GM23338 (cell line): Measurements from ENCODE around the gene AP2A2. TPM values are rescaled to one million over a fixed set of nuclear protein-coding genes. Genes with fewer than 3 reads are reported as not detected.
A peak's percentile ranks its signal among the peaks of the same experiment; 100 is the strongest.

Experiments
- ATAC-seq: fragments of 200-7000 bp; cut with Tn5 transposase; 3 replicates; pipeline ENCODE4 v1.9.1; 2020
- DNase-seq: peaks from one replicate; pipeline ENCODE4 v3.0.0-alpha.2; 2015; ENCODE audit warnings: low spot score
- H2AFZ ChIP-seq: fragments of 200-600 bp; sonication (generic); 2 replicates; pipeline ENCODE4 v1.8.0; 2016; ENCODE audit warnings: antibody characterized with exemption, mild to moderate bottlenecking, moderate library complexity
- H3F3A ChIP-seq: fragments of 200-600 bp; sonication (generic); replicated peaks from 2 replicates; pipeline ENCODE4 v1.8.0; 2017; ENCODE audit warnings: antibody characterized with exemption, mixed run types, low read depth
- H3K27ac ChIP-seq: fragments of 200-600 bp; sonication (generic); 2 replicates; pipeline ENCODE4 v1.6.1; 2016; ENCODE audit warnings: low read depth
- H3K27me3 ChIP-seq: fragments of 200-600 bp; sonication (generic); 2 replicates; pipeline ENCODE4 v1.8.0; 2016; ENCODE audit warnings: mild to moderate bottlenecking, mixed run types, moderate library complexity; ENCODE audit not compliant: insufficient read depth
- H3K36me3 ChIP-seq: fragments of 200-600 bp; sonication (generic); 2 replicates; pipeline ENCODE4 v1.8.0; 2016; ENCODE audit warnings: mild to moderate bottlenecking; ENCODE audit not compliant: insufficient read depth
- H3K4me1 ChIP-seq: fragments of 200-600 bp; sonication (generic); 2 replicates; pipeline ENCODE4 v1.8.0; 2016; ENCODE audit warnings: mild to moderate bottlenecking, moderate library complexity; ENCODE audit not compliant: insufficient read depth
- H3K4me2 ChIP-seq: fragments of 200-600 bp; sonication (generic); 2 replicates; pipeline ENCODE4 v1.7.1; 2017; ENCODE audit warnings: mixed run types
- H3K4me3 ChIP-seq: fragments of 200-600 bp; sonication (generic); 2 replicates; pipeline ENCODE4 v1.6.1; 2016; ENCODE audit warnings: mixed run types
- H3K79me2 ChIP-seq: fragments of 200-600 bp; sonication (generic); replicated peaks from 2 replicates; pipeline ENCODE4 v1.8.0; 2017; ENCODE audit warnings: mild to moderate bottlenecking; ENCODE audit not compliant: insufficient read depth
- H3K9me2 ChIP-seq: fragments of 200-600 bp; sonication (generic); 2 replicates; pipeline ENCODE4 v1.8.0; 2017; ENCODE audit not compliant: insufficient read depth
- H4K20me1 ChIP-seq: fragments of 200-600 bp; sonication (generic); replicated peaks from 2 replicates; pipeline ENCODE4 v1.8.0; 2017; ENCODE audit warnings: mild to moderate bottlenecking; ENCODE audit not compliant: insufficient read depth
- H3K27ac Mint-ChIP-seq: 2 replicates; pipeline ENCODE4 v1.8.0; 2020; ENCODE audit warnings: inconsistent platforms, mild to moderate bottlenecking, moderate library complexity, mixed read lengths
- H3K27me3 Mint-ChIP-seq: 3 replicates; pipeline ENCODE4 v1.8.0; 2022; ENCODE audit warnings: low read depth, mild to moderate bottlenecking, moderate library complexity, mixed read lengths, inconsistent platforms; ENCODE audit not compliant: insufficient read depth, poor library complexity
- H3K36me3 Mint-ChIP-seq: 3 replicates; pipeline ENCODE4 v1.8.0; 2021; ENCODE audit warnings: low read depth, mild to moderate bottlenecking, inconsistent platforms, moderate library complexity, mixed read lengths
- H3K4me1 Mint-ChIP-seq: 3 replicates; pipeline ENCODE4 v1.8.0; 2020; ENCODE audit warnings: mild to moderate bottlenecking, inconsistent platforms, mixed read lengths
- H3K4me3 Mint-ChIP-seq: 3 replicates; pipeline ENCODE4 v1.8.0; 2021; ENCODE audit warnings: moderate library complexity, mild to moderate bottlenecking, inconsistent platforms, mixed read lengths
- H3K9me3 Mint-ChIP-seq: 3 replicates; pipeline ENCODE4 v1.8.0; 2020; ENCODE audit warnings: moderate library complexity, mild to moderate bottlenecking, inconsistent platforms, mixed read lengths
- CREB1 ChIP-seq: fragments of 250-450 bp; sonication (Bioruptor Pico); IDR thresholded peaks from 2 replicates; pipeline ENCODE4 v1.5.0; 2020; ENCODE audit warnings: low read depth, mild to moderate bottlenecking, moderate library complexity
- EZH2 ChIP-seq: fragments of 200-600 bp; sonication (generic); IDR thresholded peaks from one replicate; pipeline ENCODE4 v1.8.0; 2017; ENCODE audit warnings: antibody characterized with exemption, mild to moderate bottlenecking, low read depth; ENCODE audit not compliant: unreplicated experiment
- POLR2AphosphoS5 ChIP-seq: IDR thresholded peaks from 2 replicates; pipeline ENCODE4 v1.6.1; 2016; ENCODE audit warnings: antibody characterized with exemption, low read depth
- long read RNA-seq: library from polyadenylated mRNA; unstranded; transcript quantifications from one replicate; pipeline ENCODE4 v2.0.0, GENCODE V29; 2020; ENCODE audit not compliant: unreplicated experiment
- polyA plus RNA-seq: library from polyadenylated mRNA; unstranded; fragments of >200 nt; fragmentation: Nextera tagmentation; extraction: Ambion mirVana; gene quantifications from 2 replicates; pipeline ENCODE4 v1.2.1, GENCODE V29; 2016
- total RNA-seq: library from RNA; depleted of rRNA; stranded (reverse); fragments of >200 nt; shearing (Covaris generic); gene quantifications from 2 replicates; pipeline ENCODE4 v1.2.3, GENCODE V29; 2014; rRNA removed
- TF ChIP-seq, protein P1 (sequence below): fragments of 250-450 bp; sonication (Bioruptor Pico); IDR thresholded peaks from 2 replicates; pipeline ENCODE4 v1.5.0; 2020; ENCODE audit warnings: mild to moderate bottlenecking, moderate library complexity
- TF ChIP-seq, protein P2 (sequence below), 2 experiments: fragments of 200-600 bp in 1 of 2; sonication (generic) in 1 of 2; conservative IDR thresholded peaks; 2 replicates each; pipeline versions ENCODE4 v1.5.1 to v1.6.1; 2016 to 2017; ENCODE audit warnings: antibody characterized with exemption in 2 of 2, low read depth in 2 of 2, mild to moderate bottlenecking in 2 of 2, moderate library complexity in 1 of 2

AP2A2 gene
- total RNA-seq (36.4 and 47.5 TPM in 2 replicates), polyA plus RNA-seq (23.7 and 28.4 TPM in 2 replicates)
- long read RNA-seq, partial matches to known transcripts: 2 of 2 reads
- long read RNA-seq, other reads (novel, unspliced or antisense): 0 of 2 reads

DNA sequence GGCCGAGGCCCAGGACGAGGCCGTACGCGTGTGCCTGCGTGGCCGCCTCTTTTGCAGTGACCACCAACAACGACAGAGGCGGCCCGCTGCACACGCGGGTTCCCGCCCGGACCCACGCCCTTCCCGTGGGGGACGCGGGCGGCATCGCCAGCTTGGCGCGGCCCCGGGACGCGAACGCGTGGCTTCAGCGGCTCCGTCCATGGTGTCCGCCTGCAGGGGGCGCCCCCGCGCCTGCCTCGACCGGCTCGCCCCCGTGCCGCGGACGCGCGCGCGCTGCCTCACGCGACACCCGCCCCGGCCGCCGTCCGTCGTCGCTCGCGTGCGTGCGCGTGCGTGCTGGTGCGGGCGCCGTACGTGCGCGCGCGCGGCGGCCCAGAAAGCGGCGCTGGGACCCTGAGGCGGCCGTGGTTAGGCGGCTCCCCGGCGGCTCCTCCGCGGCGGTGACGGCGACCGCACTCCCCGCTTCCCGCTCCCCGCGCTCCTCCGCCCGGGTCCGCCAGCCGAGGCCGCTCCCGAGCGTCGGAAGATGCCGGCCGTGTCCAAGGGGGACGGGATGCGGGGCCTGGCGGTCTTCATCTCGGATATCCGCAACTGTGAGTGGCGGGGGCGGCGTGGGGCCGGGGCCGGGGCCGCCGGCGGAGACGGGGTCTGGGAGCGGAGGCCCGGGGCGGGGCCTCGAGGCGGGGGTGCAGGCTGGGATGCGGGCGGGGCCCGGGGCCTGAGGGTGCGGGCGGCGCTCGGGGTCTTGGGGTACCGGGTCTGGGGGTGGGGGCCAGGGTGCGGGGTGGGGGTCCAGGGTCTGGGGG lies at the start of gene AP2A2:
AP2A2 (plus strand) TSS at position 375 of the 806 bp plus-strand sequence; CDS start at position 527, 152 bp downstream.
- H3K27ac ChIP-seq: no peak within 1 kb of the TSS

More for the DNA sequence above, at the start of gene AP2A2:
- H3K4me3 Mint-ChIP-seq: peak within 1 kb of the TSS; percentile 91
- ATAC-seq (peak; percentile 70), DNase-seq (peak; percentile 96)
- peaks cover 12% of the 10 kb centered on the region for H3K36me3 Mint-ChIP-seq
- H4K20me1 ChIP-seq: peaks cover 16% of the 10 kb centered on the region; the same call in 1 of the 2 replicates
- no peaks in the 10 kb centered on the region for H3K9me2 ChIP-seq
- H3K4me1 Mint-ChIP-seq: peaks cover 9% of the 10 kb centered on the region
- H3K4me1 ChIP-seq: peaks cover 5% of the 10 kb centered on the region; the same call in 1 of the 2 replicates
- H3K79me2 ChIP-seq: peaks cover 45% of the 10 kb centered on the region
- peak within 1 kb of the TSS; percentile 93 for H3K4me2 ChIP-seq
- H2AFZ ChIP-seq: peak within 1 kb of the TSS; percentile 28; the same call in 1 of the 2 replicates
- H3K27me3 Mint-ChIP-seq: peaks cover 6% of the 10 kb centered on the region
- H3K36me3 ChIP-seq: no peaks in the 10 kb centered on the region
- H3K27me3 ChIP-seq: no peaks in the 10 kb centered on the region
- no peaks in the 10 kb centered on the region for H3K9me3 Mint-ChIP-seq
- H3K4me3 ChIP-seq: peak within 1 kb of the TSS; percentile 87
- TF ChIP-seq CREB1 (CRISPR knock-in tag): peak; percentile 42; the same call in 1 of the 2 replicates
- no peak for TF ChIP-seq EZH2
- TF ChIP-seq, protein P1, sequence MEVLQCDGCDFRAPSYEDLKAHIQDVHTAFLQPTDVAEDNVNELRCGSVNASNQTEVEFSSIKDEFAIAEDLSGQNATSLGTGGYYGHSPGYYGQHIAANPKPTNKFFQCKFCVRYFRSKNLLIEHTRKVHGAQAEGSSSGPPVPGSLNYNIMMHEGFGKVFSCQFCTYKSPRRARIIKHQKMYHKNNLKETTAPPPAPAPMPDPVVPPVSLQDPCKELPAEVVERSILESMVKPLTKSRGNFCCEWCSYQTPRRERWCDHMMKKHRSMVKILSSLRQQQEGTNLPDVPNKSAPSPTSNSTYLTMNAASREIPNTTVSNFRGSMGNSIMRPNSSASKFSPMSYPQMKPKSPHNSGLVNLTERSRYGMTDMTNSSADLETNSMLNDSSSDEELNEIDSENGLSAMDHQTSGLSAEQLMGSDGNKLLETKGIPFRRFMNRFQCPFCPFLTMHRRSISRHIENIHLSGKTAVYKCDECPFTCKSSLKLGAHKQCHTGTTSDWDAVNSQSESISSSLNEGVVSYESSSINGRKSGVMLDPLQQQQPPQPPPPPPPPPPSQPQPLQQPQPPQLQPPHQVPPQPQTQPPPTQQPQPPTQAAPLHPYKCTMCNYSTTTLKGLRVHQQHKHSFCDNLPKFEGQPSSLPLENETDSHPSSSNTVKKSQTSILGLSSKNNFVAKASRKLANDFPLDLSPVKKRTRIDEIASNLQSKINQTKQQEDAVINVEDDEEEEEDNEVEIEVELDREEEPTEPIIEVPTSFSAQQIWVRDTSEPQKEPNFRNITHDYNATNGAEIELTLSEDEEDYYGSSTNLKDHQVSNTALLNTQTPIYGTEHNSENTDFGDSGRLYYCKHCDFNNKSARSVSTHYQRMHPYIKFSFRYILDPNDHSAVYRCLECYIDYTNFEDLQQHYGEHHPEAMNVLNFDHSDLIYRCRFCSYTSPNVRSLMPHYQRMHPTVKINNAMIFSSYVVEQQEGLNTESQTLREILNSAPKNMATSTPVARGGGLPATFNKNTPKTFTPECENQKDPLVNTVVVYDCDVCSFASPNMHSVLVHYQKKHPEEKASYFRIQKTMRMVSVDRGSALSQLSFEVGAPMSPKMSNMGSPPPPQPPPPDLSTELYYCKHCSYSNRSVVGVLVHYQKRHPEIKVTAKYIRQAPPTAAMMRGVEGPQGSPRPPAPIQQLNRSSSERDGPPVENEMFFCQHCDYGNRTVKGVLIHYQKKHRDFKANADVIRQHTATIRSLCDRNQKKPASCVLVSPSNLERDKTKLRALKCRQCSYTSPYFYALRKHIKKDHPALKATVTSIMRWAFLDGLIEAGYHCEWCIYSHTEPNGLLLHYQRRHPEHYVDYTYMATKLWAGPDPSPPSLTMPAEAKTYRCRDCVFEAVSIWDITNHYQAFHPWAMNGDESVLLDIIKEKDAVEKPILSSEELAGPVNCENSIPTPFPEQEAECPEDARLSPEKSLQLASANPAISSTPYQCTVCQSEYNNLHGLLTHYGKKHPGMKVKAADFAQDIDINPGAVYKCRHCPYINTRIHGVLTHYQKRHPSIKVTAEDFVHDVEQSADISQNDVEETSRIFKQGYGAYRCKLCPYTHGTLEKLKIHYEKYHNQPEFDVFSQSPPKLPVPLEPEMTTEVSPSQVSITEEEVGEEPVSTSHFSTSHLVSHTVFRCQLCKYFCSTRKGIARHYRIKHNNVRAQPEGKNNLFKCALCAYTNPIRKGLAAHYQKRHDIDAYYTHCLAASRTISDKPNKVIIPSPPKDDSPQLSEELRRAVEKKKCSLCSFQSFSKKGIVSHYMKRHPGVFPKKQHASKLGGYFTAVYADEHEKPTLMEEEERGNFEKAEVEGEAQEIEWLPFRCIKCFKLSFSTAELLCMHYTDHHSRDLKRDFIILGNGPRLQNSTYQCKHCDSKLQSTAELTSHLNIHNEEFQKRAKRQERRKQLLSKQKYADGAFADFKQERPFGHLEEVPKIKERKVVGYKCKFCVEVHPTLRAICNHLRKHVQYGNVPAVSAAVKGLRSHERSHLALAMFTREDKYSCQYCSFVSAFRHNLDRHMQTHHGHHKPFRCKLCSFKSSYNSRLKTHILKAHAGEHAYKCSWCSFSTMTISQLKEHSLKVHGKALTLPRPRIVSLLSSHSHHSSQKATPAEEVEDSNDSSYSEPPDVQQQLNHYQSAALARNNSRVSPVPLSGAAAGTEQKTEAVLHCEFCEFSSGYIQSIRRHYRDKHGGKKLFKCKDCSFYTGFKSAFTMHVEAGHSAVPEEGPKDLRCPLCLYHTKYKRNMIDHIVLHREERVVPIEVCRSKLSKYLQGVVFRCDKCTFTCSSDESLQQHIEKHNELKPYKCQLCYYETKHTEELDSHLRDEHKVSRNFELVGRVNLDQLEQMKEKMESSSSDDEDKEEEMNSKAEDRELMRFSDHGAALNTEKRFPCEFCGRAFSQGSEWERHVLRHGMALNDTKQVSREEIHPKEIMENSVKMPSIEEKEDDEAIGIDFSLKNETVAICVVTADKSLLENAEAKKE (CRISPR knock-in tag): no peak
- peak; percentile 64 for TF ChIP-seq POLR2AphosphoS5
- TF ChIP-seq, protein P2, sequence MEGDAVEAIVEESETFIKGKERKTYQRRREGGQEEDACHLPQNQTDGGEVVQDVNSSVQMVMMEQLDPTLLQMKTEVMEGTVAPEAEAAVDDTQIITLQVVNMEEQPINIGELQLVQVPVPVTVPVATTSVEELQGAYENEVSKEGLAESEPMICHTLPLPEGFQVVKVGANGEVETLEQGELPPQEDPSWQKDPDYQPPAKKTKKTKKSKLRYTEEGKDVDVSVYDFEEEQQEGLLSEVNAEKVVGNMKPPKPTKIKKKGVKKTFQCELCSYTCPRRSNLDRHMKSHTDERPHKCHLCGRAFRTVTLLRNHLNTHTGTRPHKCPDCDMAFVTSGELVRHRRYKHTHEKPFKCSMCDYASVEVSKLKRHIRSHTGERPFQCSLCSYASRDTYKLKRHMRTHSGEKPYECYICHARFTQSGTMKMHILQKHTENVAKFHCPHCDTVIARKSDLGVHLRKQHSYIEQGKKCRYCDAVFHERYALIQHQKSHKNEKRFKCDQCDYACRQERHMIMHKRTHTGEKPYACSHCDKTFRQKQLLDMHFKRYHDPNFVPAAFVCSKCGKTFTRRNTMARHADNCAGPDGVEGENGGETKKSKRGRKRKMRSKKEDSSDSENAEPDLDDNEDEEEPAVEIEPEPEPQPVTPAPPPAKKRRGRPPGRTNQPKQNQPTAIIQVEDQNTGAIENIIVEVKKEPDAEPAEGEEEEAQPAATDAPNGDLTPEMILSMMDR (conservative IDR thresholded peaks at IDR 0.05; ENCODE audit: low read depth in 2 of 2): peak; percentile 45 to 76
- H3K27ac Mint-ChIP-seq: peak within 1 kb of the TSS; percentile 72; the same call in 1 of the 2 replicates
- H3F3A ChIP-seq: no peaks in the 10 kb centered on the region
